Measurements from ENCODE around the gene FBXW7.

The FBXW7 gene

DNA sequence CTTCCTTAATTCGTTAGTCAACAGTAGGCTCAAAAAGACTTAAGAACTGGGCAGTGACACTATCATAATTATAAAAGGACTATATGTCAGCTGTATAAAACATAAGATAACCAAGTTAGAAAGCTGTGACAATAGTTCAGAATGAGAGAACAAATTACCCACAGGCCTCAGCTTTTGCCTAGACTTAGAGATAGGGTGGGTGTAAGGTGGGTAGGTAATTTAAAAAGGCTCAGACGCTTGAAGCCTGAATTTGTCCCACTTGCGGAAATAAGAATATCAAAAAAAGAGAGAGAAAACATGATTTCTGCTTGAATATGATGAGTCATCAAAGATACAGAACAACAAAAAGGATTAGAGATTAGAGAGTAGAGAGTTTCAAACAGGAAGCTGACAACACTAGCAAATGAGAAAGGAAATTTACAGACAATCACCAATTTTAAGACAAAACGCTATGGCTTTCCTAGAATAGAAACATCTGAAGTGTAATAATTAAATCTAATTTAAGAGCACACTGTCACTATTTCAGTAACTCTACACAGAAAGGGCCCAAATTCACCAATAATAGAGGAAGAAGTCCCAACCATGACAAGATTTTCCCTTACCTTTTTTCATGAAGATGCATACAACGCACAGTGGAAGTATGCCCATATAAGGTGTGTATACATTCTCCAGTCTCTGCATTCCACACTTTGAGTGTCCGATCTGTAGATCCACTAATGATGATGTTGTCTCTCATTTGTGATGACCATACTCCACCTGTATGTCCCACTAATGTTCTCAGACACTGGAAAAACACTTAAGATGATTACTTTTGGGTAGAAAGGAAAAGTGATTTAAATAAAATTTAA lies 208.1 kb downstream of the FBXW7 start:
- Histone ChIP-seq H3K9me3 (ENCODE audit: control insufficient read depth, insufficient read depth, low read depth, low read length) (no peaks in the 10 kb centered on the region), H3K36me3 (ENCODE audit: control insufficient read depth in 2 of 2, insufficient read depth in 1 of 2, low read length in 2 of 2) (peaks cover 0 to 53% of the 10 kb centered on the region in 2 experiments; a peak in 2 of 3 replicates), H3K4me1 (ENCODE audit: control insufficient read depth, insufficient read depth, low read length) (no peaks in the 10 kb centered on the region), H3K27ac (ENCODE audit: extremely low read depth, low read depth, low read length) (no peak overlapping the region), H3K4me3 (ENCODE audit: low read depth, low read length) (no peak overlapping the region)
- CTCF ChIA-PET, result interaction anchor here (1.4 kb wide), 1 partner anchor 221 kb away, joined by 4 read pairs; no protein-coding TSS in a partner anchor
- no peak for TF ChIP-seq ZNF16 (tag by site-specific recombination; IDR thresholded peaks at IDR 0.05; ENCODE audit: low read depth)
- TF ChIP-seq, protein P1, sequence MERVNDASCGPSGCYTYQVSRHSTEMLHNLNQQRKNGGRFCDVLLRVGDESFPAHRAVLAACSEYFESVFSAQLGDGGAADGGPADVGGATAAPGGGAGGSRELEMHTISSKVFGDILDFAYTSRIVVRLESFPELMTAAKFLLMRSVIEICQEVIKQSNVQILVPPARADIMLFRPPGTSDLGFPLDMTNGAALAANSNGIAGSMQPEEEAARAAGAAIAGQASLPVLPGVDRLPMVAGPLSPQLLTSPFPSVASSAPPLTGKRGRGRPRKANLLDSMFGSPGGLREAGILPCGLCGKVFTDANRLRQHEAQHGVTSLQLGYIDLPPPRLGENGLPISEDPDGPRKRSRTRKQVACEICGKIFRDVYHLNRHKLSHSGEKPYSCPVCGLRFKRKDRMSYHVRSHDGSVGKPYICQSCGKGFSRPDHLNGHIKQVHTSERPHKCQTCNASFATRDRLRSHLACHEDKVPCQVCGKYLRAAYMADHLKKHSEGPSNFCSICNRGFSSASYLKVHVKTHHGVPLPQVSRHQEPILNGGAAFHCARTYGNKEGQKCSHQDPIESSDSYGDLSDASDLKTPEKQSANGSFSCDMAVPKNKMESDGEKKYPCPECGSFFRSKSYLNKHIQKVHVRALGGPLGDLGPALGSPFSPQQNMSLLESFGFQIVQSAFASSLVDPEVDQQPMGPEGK (tag by site-specific recombination; IDR thresholded peaks at IDR 0.05), result no peak
- no peak for TF ChIP-seq KLF1 (tag by site-specific recombination; IDR thresholded peaks at IDR 0.05)
- TF ChIP-seq MYNN (tag by site-specific recombination; IDR thresholded peaks at IDR 0.05; ENCODE audit: borderline replicate concordance), result no peak
- TF ChIP-seq, protein P2, sequence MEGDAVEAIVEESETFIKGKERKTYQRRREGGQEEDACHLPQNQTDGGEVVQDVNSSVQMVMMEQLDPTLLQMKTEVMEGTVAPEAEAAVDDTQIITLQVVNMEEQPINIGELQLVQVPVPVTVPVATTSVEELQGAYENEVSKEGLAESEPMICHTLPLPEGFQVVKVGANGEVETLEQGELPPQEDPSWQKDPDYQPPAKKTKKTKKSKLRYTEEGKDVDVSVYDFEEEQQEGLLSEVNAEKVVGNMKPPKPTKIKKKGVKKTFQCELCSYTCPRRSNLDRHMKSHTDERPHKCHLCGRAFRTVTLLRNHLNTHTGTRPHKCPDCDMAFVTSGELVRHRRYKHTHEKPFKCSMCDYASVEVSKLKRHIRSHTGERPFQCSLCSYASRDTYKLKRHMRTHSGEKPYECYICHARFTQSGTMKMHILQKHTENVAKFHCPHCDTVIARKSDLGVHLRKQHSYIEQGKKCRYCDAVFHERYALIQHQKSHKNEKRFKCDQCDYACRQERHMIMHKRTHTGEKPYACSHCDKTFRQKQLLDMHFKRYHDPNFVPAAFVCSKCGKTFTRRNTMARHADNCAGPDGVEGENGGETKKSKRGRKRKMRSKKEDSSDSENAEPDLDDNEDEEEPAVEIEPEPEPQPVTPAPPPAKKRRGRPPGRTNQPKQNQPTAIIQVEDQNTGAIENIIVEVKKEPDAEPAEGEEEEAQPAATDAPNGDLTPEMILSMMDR (tag by site-specific recombination; IDR thresholded peaks at IDR 0.05), result no peak
- TF ChIP-seq ZNF843 (tag by site-specific recombination; IDR thresholded peaks at IDR 0.05), result no peak
- TF ChIP-seq, protein P3, sequence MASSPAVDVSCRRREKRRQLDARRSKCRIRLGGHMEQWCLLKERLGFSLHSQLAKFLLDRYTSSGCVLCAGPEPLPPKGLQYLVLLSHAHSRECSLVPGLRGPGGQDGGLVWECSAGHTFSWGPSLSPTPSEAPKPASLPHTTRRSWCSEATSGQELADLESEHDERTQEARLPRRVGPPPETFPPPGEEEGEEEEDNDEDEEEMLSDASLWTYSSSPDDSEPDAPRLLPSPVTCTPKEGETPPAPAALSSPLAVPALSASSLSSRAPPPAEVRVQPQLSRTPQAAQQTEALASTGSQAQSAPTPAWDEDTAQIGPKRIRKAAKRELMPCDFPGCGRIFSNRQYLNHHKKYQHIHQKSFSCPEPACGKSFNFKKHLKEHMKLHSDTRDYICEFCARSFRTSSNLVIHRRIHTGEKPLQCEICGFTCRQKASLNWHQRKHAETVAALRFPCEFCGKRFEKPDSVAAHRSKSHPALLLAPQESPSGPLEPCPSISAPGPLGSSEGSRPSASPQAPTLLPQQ (tag by site-specific recombination; IDR thresholded peaks at IDR 0.05), result no peak
- TF ChIP-seq ZNF785 (tag by site-specific recombination; IDR thresholded peaks at IDR 0.05), result no peak
- TF ChIP-seq, protein P4, sequence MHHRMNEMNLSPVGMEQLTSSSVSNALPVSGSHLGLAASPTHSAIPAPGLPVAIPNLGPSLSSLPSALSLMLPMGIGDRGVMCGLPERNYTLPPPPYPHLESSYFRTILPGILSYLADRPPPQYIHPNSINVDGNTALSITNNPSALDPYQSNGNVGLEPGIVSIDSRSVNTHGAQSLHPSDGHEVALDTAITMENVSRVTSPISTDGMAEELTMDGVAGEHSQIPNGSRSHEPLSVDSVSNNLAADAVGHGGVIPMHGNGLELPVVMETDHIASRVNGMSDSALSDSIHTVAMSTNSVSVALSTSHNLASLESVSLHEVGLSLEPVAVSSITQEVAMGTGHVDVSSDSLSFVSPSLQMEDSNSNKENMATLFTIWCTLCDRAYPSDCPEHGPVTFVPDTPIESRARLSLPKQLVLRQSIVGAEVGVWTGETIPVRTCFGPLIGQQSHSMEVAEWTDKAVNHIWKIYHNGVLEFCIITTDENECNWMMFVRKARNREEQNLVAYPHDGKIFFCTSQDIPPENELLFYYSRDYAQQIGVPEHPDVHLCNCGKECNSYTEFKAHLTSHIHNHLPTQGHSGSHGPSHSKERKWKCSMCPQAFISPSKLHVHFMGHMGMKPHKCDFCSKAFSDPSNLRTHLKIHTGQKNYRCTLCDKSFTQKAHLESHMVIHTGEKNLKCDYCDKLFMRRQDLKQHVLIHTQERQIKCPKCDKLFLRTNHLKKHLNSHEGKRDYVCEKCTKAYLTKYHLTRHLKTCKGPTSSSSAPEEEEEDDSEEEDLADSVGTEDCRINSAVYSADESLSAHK (tag by site-specific recombination; IDR thresholded peaks at IDR 0.05), result no peak
- no peak for TF ChIP-seq ZFHX2 (tag by site-specific recombination; conservative IDR thresholded peaks at IDR 0.05)
- TF ChIP-seq ZNF221 (tag by site-specific recombination; IDR thresholded peaks at IDR 0.05; ENCODE audit: borderline replicate concordance), result no peak
- TF ChIP-seq GLIS2 (tag by site-specific recombination; IDR thresholded peaks at IDR 0.05), result no peak
- TF ChIP-seq ZNF654 (tag by site-specific recombination; IDR thresholded peaks at IDR 0.05; ENCODE audit: low read depth), result no peak
- no peak for TF ChIP-seq ZNF626 (tag by site-specific recombination; IDR thresholded peaks at IDR 0.05)
- no peak for TF ChIP-seq ZNF169 (tag by site-specific recombination; IDR thresholded peaks at IDR 0.05)
- TF ChIP-seq HOXA7 (CRISPR knock-in tag; IDR thresholded peaks at IDR 0.05; ENCODE audit: borderline replicate concordance), result no peak
- TF ChIP-seq BCL11A (tag by site-specific recombination; IDR thresholded peaks at IDR 0.05; ENCODE audit: low read depth), result no peak
- no peak for TF ChIP-seq ZNF157 (tag by site-specific recombination; IDR thresholded peaks at IDR 0.05)
- TF ChIP-seq, protein P5, sequence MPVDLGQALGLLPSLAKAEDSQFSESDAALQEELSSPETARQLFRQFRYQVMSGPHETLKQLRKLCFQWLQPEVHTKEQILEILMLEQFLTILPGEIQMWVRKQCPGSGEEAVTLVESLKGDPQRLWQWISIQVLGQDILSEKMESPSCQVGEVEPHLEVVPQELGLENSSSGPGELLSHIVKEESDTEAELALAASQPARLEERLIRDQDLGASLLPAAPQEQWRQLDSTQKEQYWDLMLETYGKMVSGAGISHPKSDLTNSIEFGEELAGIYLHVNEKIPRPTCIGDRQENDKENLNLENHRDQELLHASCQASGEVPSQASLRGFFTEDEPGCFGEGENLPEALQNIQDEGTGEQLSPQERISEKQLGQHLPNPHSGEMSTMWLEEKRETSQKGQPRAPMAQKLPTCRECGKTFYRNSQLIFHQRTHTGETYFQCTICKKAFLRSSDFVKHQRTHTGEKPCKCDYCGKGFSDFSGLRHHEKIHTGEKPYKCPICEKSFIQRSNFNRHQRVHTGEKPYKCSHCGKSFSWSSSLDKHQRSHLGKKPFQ (tag by site-specific recombination; IDR thresholded peaks at IDR 0.05), result no peak
- POLR2A ChIA-PET, result no interaction called here
